GM15510 (cell line): ENCODE measurements around the gene DHH.
A peak's percentile ranks its signal among the peaks of the same experiment; 100 is the strongest.

ENCODE experiments used
- POLR2A ChIP-seq: IDR thresholded peaks from 3 replicates; pipeline ENCODE4 v1.6.1; 2011; ENCODE audit warnings: borderline replicate concordance; ENCODE audit not compliant: insufficient read length; ENCODE audit errors: extremely low read depth

Gene DHH

GRCh38 chr12:49091056-49091835, 3.4 kb downstream of the DHH start:
- no peak for TF ChIP-seq POLR2A

- TF ChIP-seq POLR2A = no peak
Observed at GRCh38 chr12:49089821-49090773, 4.5 kb downstream of the DHH start.

- TF ChIP-seq POLR2A = no peak
Observed at GRCh38 chr12:49088932-49089330, 5.7 kb downstream of the DHH start.

- no peak for TF ChIP-seq POLR2A
Observed at GRCh38 chr12:49088150-49088931, 6.3 kb downstream of the DHH start.

GRCh38 chr12:49086116-49086515, 8.5 kb downstream of the DHH start:
- no peak for TF ChIP-seq POLR2A

GRCh38 chr12:49084438-49084837, 10.2 kb downstream of the DHH start:
- TF ChIP-seq POLR2A = no peak

- TF ChIP-seq POLR2A = no peak
Observed at GRCh38 chr12:49079793-49080192, 14.8 kb downstream of the DHH start.

GRCh38 chr12:49070971-49071370, 23.6 kb downstream of the DHH start:
- no peak for TF ChIP-seq POLR2A

- peak; percentile 61 for TF ChIP-seq POLR2A
Observed at GRCh38 chr12:49069507-49070346, 24.9 kb downstream of the DHH start, which contains the start of gene RHEBL1. RHEBL1 (minus strand) TSS chr12:49069979; CDS start chr12:49069785, 194 bp downstream.

GRCh38 chr12:49068879-49069506, 25.6 kb downstream of the DHH start:
- TF ChIP-seq POLR2A = no peak

GRCh38 chr12:49066120-49066519, 28.5 kb downstream of the DHH start:
- TF ChIP-seq POLR2A = no peak

GRCh38 chr12:49064767-49065152, 29.8 kb downstream of the DHH start:
- no peak for TF ChIP-seq POLR2A

GRCh38 chr12:49061157-49061650, 33.4 kb downstream of the DHH start:
- TF ChIP-seq POLR2A = no peak
